Hematopoietic multipotent progenitor cell treated with erythropoietin and hydrocortisone succinate and interleukin-3 and kit ligand, for 6 days (in vitro differentiated cells): ENCODE measurements around the gene TXLNB.

Experiments used
- DNase-seq: peaks from one replicate; pipeline ENCODE4 v3.0.0-alpha.2; 2015

The TXLNB gene

GRCh38 chr6:139291813-139292619 lies at the start of gene TXLNB:
Gene TXLNB, minus strand, starts transcription at chr6:139291998. Its CDS starts 3,099 bp downstream, at chr6:139288899.
- DNase-seq, result peak; percentile 79

- DNase-seq, result no peak
Observed at GRCh38 chr6:139341060-139341459, 49.3 kb upstream of the TXLNB start.

GRCh38 chr6:139338795-139339194 lies 47.0 kb upstream of the TXLNB start:
- DNase-seq, result peak; percentile 43

GRCh38 chr6:139337830-139338229 lies 46.0 kb upstream of the TXLNB start:
- DNase-seq, result peak; percentile 63

GRCh38 chr6:139337001-139337400 lies 45.2 kb upstream of the TXLNB start:
- no peak for DNase-seq

- DNase-seq, result no peak
Observed at GRCh38 chr6:139336488-139336887, 44.7 kb upstream of the TXLNB start.

GRCh38 chr6:139335447-139336210 lies 43.8 kb upstream of the TXLNB start:
- no peak for DNase-seq

- peak; percentile 22 for DNase-seq
Observed at GRCh38 chr6:139334806-139335446, 43.1 kb upstream of the TXLNB start.

- DNase-seq, result no peak
Observed at GRCh38 chr6:139330826-139331500, 39.2 kb upstream of the TXLNB start.

GRCh38 chr6:139330306-139330705 lies 38.5 kb upstream of the TXLNB start:
- no peak for DNase-seq

- DNase-seq, result no peak
Observed at GRCh38 chr6:139329224-139329623, 37.4 kb upstream of the TXLNB start.

- DNase-seq, result no peak
Observed at GRCh38 chr6:139327038-139327437, 35.2 kb upstream of the TXLNB start.

- no peak for DNase-seq
Observed at GRCh38 chr6:139325686-139326085, 33.9 kb upstream of the TXLNB start.

GRCh38 chr6:139325125-139325524 lies 33.3 kb upstream of the TXLNB start:
- DNase-seq, result peak; percentile 81

GRCh38 chr6:139324301-139324555 lies 32.4 kb upstream of the TXLNB start:
- no peak for DNase-seq

- DNase-seq, result peak; percentile 88
Observed at GRCh38 chr6:139323511-139324300, 31.9 kb upstream of the TXLNB start.

GRCh38 chr6:139320081-139320480 lies 28.3 kb upstream of the TXLNB start:
- no peak for DNase-seq

GRCh38 chr6:139316622-139317317 lies 25.0 kb upstream of the TXLNB start:
- DNase-seq, result no peak

GRCh38 chr6:139313784-139314545 lies 22.2 kb upstream of the TXLNB start:
- DNase-seq, result no peak

- DNase-seq, result no peak
Observed at GRCh38 chr6:139313229-139313628, 21.4 kb upstream of the TXLNB start.

- no peak for DNase-seq
Observed at GRCh38 chr6:139311831-139312230, 20.0 kb upstream of the TXLNB start.
